Measurements from ENCODE around the gene STYXL1.
"Not testable (repeated sequence)": the region's sequence is repeated elsewhere in the genome, so short reads cannot be mapped to it uniquely, and the experiment has no call there.

Gene STYXL1

GRCh38 chr7:76065016-76065612 is 17.3 kb upstream of the STYXL1 start:
- no peak for FAIRE-seq

DNA sequence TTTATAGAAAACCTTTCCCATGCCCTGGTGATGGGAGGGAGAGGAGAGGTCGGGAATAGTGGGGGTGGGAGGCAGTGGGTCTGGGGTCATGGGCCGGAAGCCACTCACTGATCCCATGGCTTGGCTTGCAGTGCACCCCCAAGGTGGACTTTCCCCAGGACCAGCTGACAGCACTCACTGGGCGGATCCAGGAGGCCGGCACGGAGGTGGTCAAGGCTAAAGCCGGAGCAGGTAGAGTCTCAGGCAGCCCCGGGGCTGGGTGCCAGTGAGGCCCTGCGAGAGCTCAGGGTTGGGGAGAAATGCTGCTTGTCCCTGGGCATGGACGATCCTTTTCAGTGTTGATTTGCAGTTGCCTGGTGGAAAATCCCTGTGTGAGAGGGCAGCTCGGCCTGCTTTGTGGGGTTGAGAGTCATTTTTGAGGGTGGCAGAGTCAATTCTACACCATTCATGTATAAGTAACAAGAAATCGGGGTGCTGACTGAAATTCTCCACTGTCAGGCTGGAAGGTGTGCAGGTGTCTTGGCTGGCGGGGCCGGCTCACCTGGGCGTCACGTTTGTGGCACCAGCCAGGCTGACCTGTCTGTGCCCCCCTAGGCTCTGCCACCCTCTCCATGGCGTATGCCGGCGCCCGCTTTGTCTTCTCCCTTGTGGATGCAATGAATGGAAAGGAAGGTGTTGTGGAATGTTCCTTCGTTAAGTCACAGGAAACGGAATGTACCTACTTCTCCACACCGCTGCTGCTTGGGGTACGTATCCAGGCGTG is 16.6 kb upstream of the STYXL1 start:
- no peak for FAIRE-seq

DNA sequence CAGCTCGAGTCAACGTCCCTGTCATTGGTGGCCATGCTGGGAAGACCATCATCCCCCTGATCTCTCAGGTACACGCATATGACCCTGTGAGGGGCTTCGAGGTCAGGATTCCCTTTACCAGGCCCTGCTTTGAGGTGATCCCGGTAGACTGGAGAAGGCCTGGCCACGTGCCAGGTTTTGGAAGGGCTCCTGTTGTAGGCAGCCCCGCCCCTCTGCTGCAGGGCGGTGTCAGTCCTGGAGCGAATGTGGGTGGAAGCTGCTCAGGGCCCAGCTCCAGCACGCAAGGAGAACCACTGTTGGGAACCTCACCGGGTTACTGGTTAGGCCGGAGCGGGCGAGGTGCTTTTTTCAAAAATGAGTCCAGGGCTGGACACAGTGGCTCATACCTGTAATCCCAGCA is 15.7 kb upstream of the STYXL1 start:
- FAIRE-seq = no peak

DNA sequence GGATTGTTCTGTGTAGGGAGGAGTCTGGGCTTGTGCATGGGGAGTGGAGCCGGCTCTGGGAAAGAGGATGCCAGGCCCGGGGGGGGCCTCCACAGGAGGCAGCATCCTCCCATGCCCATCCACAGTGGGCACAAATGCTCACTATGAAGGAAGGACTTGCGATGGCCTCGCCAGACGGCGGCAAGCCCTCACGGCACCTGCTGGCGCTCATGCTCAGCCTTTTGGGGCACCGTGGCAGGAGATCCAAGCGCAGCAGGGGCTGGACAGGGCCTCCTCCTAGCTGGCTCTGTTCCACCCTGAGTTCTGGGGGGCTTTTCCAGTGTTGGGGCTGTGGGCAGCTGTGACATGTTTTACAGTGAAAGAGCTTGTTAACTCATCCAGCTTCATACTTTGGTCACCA is 15.3 kb upstream of the STYXL1 start:
- FAIRE-seq = no peak

GRCh38 chr7:76062254-76062653 is 14.5 kb upstream of the STYXL1 start:
- FAIRE-seq = no peak

GRCh38 chr7:76060842-76061241 is 13.0 kb upstream of the STYXL1 start:
- no peak for FAIRE-seq

GRCh38 chr7:76058745-76059144 is 10.9 kb upstream of the STYXL1 start:
- not testable (repeated sequence) for FAIRE-seq

DNA sequence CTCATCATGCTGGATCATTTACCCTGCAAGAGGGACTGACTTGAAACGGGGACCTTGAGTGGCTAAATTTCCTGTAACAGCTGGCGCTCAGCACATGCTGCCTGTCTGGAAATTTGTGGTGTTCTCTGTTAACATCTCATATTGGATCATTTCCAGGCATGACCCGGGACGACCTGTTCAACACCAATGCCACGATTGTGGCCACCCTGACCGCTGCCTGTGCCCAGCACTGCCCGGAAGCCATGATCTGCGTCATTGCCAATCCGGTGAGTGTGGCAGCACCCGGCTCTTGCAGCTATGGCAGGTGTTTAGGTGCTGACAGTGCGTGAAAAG is 10.0 kb upstream of the STYXL1 start:
- no peak for FAIRE-seq

DNA sequence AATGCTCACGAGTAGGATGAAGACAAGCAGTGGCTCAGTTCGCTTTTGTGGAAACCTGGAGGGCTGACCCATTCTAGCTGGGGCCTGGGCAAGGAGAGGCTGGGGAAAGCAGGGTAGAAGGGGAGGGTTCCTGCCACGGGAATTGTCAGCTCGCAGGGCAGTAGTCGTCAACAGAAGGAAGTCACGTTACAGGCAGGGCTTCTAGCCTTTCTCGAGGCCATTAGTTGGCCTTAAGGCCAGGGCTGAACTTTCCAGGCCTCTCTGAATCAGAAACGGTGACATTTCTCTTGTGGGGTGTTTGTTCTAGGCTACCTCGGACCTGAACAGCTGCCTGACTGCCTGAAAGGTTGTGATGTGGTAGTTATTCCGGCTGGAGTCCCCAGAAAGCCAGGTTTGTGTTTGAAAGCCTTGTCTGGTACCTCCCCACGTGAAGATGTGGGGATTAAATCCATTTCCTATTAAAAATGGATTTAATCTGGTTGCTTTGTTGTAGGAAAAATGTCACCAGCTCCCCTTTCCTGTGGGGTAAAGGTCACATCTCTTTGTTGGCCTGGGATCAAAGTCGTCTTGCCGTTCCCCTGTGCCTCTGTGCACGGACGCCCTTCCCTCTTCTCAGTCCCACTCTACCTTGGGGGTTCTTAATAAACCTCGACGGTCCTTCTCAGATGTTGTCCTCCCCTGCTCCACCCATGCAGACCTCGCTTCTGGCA is 9.5 kb upstream of the STYXL1 start:
- no peak for FAIRE-seq

GRCh38 chr7:76056241-76056640 is 8.4 kb upstream of the STYXL1 start:
- no peak for FAIRE-seq

DNA sequence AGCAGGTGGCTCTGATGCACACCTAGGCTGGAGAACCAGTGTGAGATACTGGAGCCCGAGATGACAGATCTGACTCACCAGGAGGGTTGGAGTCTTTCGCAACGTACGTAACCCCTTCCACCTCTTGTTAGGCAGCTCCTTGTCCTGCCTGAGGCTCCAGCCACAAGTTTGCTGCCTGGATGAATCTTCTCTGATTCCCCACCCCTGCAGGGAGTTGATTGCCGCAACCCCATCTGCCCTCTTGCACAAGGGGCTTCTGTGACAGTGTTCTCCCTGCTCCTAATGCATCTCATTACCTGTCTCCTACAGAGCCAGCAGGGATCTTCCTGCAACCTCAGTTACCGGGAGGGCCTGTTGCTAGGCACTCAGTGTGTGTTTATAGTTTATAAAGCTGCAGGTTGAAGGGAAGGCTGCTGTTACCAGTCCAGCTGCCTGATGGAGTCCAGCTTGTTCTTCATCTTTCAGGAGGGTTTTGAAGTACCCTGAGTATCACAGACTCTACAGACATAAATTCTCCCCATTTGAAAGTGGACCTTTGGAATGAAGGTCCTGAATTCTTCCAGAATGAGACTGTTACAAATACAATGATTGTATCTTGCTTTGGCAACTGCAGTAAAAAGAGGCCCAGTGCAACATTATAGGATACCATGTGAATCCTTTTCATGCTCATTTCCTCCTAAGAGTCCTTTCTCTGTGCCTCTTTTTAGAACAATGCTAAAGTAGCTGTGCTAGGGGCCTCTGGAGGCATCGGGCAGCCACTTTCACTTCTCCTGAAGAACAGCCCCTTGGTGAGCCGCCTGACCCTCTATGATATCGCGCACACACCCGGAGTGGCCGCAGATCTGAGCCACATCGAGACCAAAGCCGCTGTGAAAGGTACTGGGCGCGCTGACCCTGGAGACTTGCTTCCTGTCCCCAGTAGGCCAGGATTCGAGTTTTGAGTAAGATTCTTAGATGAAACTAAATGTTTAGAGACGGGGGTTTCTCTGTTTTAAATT is 6.6 kb upstream of the STYXL1 start:
- FAIRE-seq = no peak

- FAIRE-seq = no peak
These were observed 5.7 kb upstream of the STYXL1 start for GRCh38 chr7:76053461-76053860.

GRCh38 chr7:76052681-76053080 is 4.9 kb upstream of the STYXL1 start:
- not testable (repeated sequence) for FAIRE-seq

GRCh38 chr7:76051840-76052239 is 4.0 kb upstream of the STYXL1 start:
- FAIRE-seq = no peak

DNA sequence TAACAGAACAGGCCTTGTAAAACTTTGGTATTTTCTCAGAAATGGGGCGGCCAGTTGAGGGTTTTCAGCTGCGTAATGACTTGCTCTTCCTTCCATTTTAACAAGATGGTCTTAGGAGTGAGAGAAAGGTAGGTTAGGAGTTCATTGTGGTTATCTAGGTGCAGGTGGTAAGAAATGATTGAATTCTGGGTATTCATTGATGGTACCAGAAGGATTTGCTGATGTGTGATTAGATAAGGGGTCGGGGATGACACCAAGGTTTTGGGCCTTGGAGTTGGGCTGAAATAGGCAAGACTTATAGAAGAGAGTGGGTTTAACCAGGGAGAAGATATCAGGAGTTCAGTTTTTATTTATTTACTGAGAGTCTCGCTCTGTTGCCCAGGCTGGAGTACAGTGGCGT is 2.7 kb upstream of the STYXL1 start:
- FAIRE-seq = no peak

- FAIRE-seq = no peak
These were observed 1.5 kb upstream of the STYXL1 start for GRCh38 chr7:76049295-76049694.

GRCh38 chr7:76048668-76048988 is 828 bp upstream of the STYXL1 start:
- no peak for FAIRE-seq

- FAIRE-seq = no peak
These were observed 442 bp downstream of the STYXL1 start for GRCh38 chr7:76047305-76047810.

GRCh38 chr7:76044375-76044865 is 3.4 kb downstream of the STYXL1 start:
- FAIRE-seq = no peak

DNA sequence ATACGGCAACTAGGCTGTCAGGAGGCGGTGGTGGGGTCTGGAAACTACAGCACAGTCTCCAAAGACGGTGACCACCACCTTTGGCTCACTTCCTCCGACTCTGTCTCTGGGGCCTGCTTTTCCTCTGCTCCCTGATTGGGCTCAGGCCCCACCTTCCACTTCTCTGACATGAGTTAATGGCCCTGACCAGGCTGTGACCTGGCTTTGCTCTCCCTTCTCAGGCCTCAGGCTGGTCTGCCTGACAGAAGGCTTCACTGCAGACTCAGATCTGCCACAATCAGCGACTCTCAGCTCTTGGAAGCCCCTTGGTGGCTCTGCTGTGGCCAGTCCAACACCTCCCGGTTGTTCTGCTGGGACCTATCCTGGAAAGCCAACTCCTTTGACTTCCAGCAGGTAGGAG is 7.7 kb downstream of the STYXL1 start:
- FAIRE-seq = no peak

- no peak for FAIRE-seq
These were observed 10.5 kb downstream of the STYXL1 start for GRCh38 chr7:76037310-76037709.

GRCh38 chr7:76031964-76032363 is 15.8 kb downstream of the STYXL1 start:
- FAIRE-seq = no peak

DNA sequence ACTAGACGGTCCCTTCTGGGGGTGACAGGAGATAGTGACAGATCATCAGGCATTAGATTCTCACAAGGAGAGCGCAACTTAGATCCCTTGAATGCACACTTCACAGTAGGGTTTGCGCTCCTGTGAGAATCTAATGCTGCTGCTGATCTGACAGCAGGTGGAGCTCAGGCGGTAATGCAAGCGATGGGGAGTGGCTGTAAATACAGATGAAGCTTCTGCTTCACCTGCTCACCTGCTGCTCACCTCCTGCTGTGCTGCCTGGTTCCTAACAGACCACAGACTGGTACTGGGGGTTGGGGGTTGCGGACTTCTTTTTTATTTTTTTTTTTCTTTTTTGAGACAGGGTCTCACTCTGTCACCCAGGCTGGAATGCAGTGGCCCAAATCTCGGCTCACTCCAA is 18.1 kb downstream of the STYXL1 start:
- not testable (repeated sequence) for FAIRE-seq

Data from A204.1 (cell line).